HEK293T (cell line): ENCODE results near the gene RPL41.

Experiments
- CTCF ChIA-PET: fragments of 350-600 bp; formaldehyde crosslinking; extraction: SDS; loops from one replicate; lab custom pipeline; 2021; ENCODE audit warnings: antibody characterized with exemption, inconsistent platforms; lab: Yijun Ruan, JAX
- POLR2A ChIA-PET: fragments of 350-600 bp; formaldehyde crosslinking; extraction: SDS; loops from one replicate; lab custom pipeline; 2020; ENCODE audit warnings: antibody characterized with exemption, inconsistent platforms; lab: Yijun Ruan, JAX
- DNase-seq: peaks from one replicate; pipeline ENCODE4 v3.0.0; 2012; ENCODE audit warnings: mixed read lengths; ENCODE audit errors: extremely low spot score
- ARNT ChIP-seq: fragments of 450-650 bp; IDR thresholded peaks from 2 replicates; pipeline ENCODE4 v1.6.1; 2017; ENCODE audit warnings: mild to moderate bottlenecking
- BHLHE40 ChIP-seq: fragments of 450-650 bp; IDR thresholded peaks from 2 replicates; pipeline ENCODE4 v1.6.1; 2016; ENCODE audit warnings: mild to moderate bottlenecking, moderate library complexity, borderline replicate concordance
- CTBP1 ChIP-seq: fragments of 450-650 bp; IDR thresholded peaks from 2 replicates; pipeline ENCODE4 v1.6.1; 2016; ENCODE audit warnings: borderline replicate concordance
- ELF4 ChIP-seq: fragments of 450-650 bp; IDR thresholded peaks from 2 replicates; pipeline ENCODE4 v1.6.1; 2017; ENCODE audit warnings: antibody characterized with exemption
- FOXA1 ChIP-seq: fragments of 450-650 bp; IDR thresholded peaks from 2 replicates; pipeline ENCODE4 v1.6.1; 2016; ENCODE audit warnings: mild to moderate bottlenecking
- FOXK2 ChIP-seq: fragments of 450-650 bp; IDR thresholded peaks from 2 replicates; pipeline ENCODE4 v1.6.1; 2016; ENCODE audit warnings: mild to moderate bottlenecking
- FOXM1 ChIP-seq: fragments of 450-650 bp; IDR thresholded peaks from 2 replicates; pipeline ENCODE4 v1.6.1; 2017; ENCODE audit warnings: mild to moderate bottlenecking, borderline replicate concordance
- HDGF ChIP-seq: fragments of 450-650 bp; IDR thresholded peaks from 2 replicates; pipeline ENCODE4 v1.6.1; 2017; ENCODE audit warnings: antibody characterized with exemption, borderline replicate concordance
- L3MBTL2 ChIP-seq: fragments of 450-650 bp; conservative IDR thresholded peaks from 2 replicates; pipeline ENCODE4 v1.6.1; 2016; ENCODE audit warnings: mild to moderate bottlenecking
- LEF1 ChIP-seq: fragments of 450-650 bp; IDR thresholded peaks from 2 replicates; pipeline ENCODE4 v1.6.1; 2017; ENCODE audit warnings: mild to moderate bottlenecking, borderline replicate concordance
- NFRKB ChIP-seq: fragments of 450-650 bp; IDR thresholded peaks from 2 replicates; pipeline ENCODE4 v1.6.1; 2016; ENCODE audit warnings: mild to moderate bottlenecking, moderate library complexity
- SP1 ChIP-seq: fragments of 450-650 bp; IDR thresholded peaks from 2 replicates; pipeline ENCODE4 v1.6.1; 2017
- SUZ12 ChIP-seq: fragments of 450-650 bp; IDR thresholded peaks from 2 replicates; pipeline ENCODE4 v1.6.1; 2016; ENCODE audit warnings: mild to moderate bottlenecking
- TARDBP ChIP-seq: fragments of 450-650 bp; IDR thresholded peaks from 2 replicates; pipeline ENCODE4 v1.6.1; 2016
- ZNF384 ChIP-seq: fragments of 450-650 bp; IDR thresholded peaks from 2 replicates; pipeline ENCODE4 v1.6.1; 2016
- TF ChIP-seq, protein P1 (sequence below): fragments of 450-650 bp; IDR thresholded peaks from 2 replicates; pipeline ENCODE4 v1.6.1; 2016

RPL41 gene

DNA sequence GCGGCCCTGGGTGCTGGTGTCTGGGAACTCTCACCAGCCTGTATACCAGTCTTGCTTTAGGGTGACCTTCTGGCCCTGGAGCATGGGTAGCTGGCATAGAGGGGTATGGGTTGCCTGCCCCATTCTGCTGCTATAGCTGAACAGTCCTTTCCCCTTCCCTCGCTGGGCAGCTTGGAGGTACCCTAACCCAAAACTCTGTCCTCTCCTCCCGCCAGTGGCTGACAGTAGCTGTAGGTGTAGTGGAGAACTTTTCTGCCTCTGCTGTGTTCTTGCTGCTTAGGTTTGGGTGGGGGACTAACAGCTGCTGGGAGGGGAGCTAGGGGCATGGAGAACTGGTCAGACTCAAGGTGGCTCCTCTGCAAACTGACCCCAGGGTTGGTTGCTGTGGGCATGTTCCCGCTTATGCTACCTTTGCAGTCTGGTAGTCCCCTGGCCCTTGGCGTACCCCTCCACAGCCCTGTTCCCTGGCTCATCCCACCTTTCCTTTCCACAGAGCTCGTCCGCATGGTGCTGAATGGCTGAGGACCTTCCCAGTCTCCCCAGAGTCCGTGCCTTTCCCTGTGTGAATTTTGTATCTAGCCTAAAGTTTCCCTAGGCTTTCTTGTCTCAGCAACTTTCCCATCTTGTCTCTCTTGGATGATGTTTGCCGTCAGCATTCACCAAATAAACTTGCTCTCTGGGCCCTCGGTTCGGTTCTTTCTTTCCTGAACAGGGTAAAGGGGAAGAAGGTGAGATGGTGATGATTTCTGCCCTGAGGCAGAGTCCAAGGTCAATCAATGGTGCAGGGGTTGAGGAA is 44.7 kb downstream of the RPL41 start:
- no peak for DNase-seq
- POLR2A ChIA-PET: interaction anchor here (1.2 to 1.8 kb wide), 4 partner anchors 9 to 43 kb away, joined by 3 to 9 read pairs (median 4); partner anchors contain the start of genes ESYT1, SMARCC2 and ZC3H10
- CTCF ChIA-PET: interaction anchor here (0.6 kb wide), 1 partner anchor 43 kb away, joined by 6 read pairs; the partner anchor contains the start of gene ZC3H10
- TF ChIP-seq FOXK2: no peak
- TF ChIP-seq SP1: no peak
- no peak for TF ChIP-seq SUZ12
- TF ChIP-seq TARDBP: no peak
- TF ChIP-seq HDGF: no peak
- TF ChIP-seq ZNF384: no peak
- TF ChIP-seq, protein P1, sequence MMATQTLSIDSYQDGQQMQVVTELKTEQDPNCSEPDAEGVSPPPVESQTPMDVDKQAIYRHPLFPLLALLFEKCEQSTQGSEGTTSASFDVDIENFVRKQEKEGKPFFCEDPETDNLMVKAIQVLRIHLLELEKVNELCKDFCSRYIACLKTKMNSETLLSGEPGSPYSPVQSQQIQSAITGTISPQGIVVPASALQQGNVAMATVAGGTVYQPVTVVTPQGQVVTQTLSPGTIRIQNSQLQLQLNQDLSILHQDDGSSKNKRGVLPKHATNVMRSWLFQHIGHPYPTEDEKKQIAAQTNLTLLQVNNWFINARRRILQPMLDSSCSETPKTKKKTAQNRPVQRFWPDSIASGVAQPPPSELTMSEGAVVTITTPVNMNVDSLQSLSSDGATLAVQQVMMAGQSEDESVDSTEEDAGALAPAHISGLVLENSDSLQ: no peak
- no peak for TF ChIP-seq LEF1
- TF ChIP-seq CTBP1: no peak

DNA sequence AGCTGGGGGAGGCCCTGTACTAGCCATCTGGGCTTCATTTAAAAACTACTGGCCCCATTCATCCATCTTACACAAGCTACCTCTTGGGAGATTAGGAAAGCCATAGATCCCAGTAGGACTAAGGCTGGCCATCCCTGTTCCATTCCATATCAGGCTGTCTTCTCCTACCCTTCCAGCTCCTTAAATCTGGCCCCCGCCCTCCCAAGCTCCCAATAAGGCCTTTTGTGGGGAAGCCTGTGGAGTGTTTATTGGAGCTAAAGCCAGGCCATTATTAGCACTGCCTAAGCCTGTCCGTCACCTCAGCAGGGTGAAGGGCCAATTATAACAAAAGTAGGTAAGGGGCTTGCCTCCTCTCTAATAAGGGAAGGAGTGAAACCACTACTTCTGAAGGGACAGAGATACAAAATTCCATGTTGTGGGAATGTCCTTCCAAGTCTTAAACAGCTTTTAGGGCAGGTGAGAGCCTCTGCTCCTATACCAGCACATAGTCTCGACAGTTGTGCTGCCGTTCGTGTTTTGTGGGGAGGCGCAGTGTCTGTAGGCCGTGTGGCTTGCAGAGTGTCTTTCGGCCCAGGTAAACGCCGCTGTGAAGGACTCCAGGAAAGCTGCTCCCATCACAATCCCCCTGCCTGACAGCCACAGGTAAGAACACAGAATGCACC is 45.4 kb downstream of the RPL41 start:
- CTCF ChIA-PET: interaction anchor here (0.6 kb wide), 1 partner anchor 44 kb away, joined by 6 read pairs; the partner anchor contains the start of gene ZC3H10
- POLR2A ChIA-PET: interaction anchor here (0.9 to 1.8 kb wide), 5 partner anchors 8 to 34 kb away, joined by 3 to 9 read pairs (median 5); partner anchors contain the start of genes ESYT1 and SMARCC2
- no peak for TF ChIP-seq ELF4
- TF ChIP-seq, protein P1: peak; percentile 4; the same call in 1 of the 2 replicates
- TF ChIP-seq NFRKB: no peak
- no peak for TF ChIP-seq SUZ12
- no peak for TF ChIP-seq ARNT
- TF ChIP-seq LEF1: no peak
- TF ChIP-seq FOXM1: no peak
- no peak for TF ChIP-seq FOXA1
- no peak for TF ChIP-seq CTBP1
- no peak for DNase-seq

DNA sequence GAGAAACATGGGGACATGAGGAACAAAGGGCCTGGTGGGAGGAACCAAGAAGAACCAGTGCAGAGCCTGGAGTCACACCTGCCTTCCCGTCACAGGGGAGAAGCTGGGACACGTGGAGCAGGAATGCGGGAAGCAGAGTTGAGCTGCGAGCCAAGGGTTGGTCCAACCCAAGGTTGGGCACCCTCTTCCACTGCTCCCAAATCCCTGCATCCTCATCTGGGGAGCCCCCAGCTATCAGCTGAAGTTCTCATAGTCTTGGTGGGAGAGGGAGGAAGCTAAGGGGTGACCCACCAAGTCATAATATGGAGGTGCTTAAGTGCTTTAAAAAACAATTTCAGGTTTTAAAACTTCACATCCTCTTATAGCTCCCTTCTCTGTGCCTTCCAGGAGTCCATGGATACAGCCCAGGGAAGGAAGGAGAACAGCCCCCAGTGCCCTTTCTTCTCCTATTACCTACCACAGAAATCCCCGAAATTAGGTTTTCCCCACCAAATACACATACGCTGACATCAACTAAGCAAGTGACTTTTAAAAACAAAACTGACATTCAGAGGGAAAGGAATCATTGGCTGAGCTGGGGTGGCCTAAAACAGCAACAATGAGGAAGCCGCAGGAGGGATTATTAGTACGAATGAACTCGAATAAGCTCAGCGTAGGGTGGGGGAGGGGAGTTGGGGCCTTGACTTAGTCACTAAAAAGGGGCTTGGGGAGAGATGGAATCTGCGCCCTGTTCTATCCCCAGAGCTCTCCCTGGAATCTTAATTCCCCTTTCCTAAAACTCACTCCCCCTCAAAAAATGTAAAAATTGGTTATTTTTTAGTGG is 46.2 kb downstream of the RPL41 start:
- POLR2A ChIA-PET: interaction anchor here (0.6 to 1.4 kb wide), 5 partner anchors 8 to 72 kb away, joined by 3 to 5 read pairs (median 3); partner anchors contain the start of genes ESYT1 and SMARCC2
- no peak for DNase-seq
- TF ChIP-seq BHLHE40 (no peak), FOXK2 (no peak), LEF1 (no peak), TARDBP (no peak), L3MBTL2 (no peak), SUZ12 (no peak), FOXM1 (no peak), HDGF (no peak), NFRKB (no peak), FOXA1 (no peak), ZNF384 (no peak), SP1 (no peak), CTBP1 (no peak), ELF4 (no peak), ARNT (no peak)
- TF ChIP-seq, protein P1: no peak
- CTCF ChIA-PET: no interaction called here

DNA sequence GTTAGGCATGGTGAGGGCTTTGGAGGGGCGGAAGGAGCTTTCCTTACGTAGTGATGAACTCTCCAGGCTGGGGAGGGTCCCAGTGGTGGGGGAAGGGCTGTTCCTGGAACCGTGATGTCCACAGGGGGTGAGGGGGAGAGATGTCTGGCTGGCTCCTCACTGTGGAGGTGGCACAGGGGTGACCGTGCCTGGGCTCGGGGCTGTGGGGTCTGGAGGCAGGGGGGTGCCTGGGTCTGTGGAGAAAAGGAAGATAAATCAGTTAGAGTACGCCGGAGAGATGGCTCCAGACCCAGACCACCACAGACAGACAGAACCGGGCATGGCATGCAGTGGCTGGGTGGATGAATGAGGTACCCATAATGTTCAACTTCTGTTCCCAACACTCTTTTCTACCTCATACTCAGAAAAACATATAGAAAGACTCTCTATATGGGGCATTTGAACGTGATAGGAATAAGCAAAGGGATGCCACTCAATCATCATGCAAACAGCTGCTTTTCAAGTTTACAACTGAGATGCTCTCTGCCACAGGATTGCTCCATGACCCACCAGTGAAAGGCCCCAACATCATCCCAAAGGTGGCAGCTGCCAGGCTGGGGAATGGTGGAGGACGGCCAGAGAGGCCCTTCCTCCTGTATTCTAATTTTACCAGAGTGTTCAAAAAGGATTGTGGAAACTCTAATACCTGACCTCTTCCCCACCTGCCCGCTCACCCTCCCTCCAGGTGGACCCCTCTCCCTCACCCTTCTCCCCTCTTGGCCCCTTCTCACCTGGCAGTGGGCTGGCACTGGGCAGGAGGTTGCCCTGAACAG is 47.3 kb downstream of the RPL41 start:
- ChIA-PET POLR2A (interaction anchor here (0.6 to 1.3 kb wide), 3 partner anchors 26 to 71 kb away, joined by 3 to 4 read pairs (median 3); partner anchors contain the start of genes ESYT1 and SMARCC2), CTCF (no interaction called here)
- no peak for DNase-seq
- TF ChIP-seq ELF4 (no peak), FOXK2 (no peak), ZNF384 (no peak)

DNA sequence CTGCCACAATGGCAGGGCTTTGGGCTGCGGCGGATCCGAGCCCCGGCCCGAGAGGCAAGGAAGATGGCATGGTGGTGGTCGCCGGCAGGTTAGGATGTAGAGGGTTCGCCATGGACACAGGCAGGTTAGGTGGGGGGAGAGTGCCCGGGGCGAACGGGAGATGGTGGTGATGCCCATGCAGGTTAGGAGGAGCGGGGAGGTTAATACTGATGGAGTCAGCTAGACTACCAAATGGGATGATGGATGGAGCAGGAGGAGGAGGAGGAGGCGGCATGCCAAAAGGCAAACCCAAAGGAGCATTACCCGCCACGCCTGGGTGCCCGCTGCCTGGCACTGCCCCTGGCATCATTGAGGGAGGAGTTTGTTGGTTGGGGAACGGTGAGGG is 47.9 kb downstream of the RPL41 start:
- POLR2A ChIA-PET: no interaction called here
- no peak for DNase-seq
- CTCF ChIA-PET: no interaction called here
- no peak for TF ChIP-seq FOXM1
- TF ChIP-seq FOXA1: no peak
- TF ChIP-seq SP1: no peak
- TF ChIP-seq LEF1: no peak
- TF ChIP-seq ARNT: no peak
- TF ChIP-seq NFRKB: no peak
- TF ChIP-seq TARDBP: no peak
- no peak for TF ChIP-seq HDGF
- TF ChIP-seq, protein P1: no peak
- no peak for TF ChIP-seq L3MBTL2
- no peak for TF ChIP-seq CTBP1
- TF ChIP-seq ELF4: no peak
- TF ChIP-seq ZNF384: no peak
- TF ChIP-seq BHLHE40: no peak
- TF ChIP-seq FOXK2: no peak
- TF ChIP-seq SUZ12: no peak
